Measurements from ENCODE around the gene GNAL. TPM values are rescaled to one million over a fixed set of nuclear protein-coding genes. Genes with fewer than 3 reads are reported as not detected.
A peak's percentile ranks its signal among the peaks of the same experiment; 100 is the strongest.

Gene GNAL
- total and polyA plus RNA-seq, 3 donors from 2014 or later = 11.6 to 12.8 (median 12.1) TPM

DNA sequence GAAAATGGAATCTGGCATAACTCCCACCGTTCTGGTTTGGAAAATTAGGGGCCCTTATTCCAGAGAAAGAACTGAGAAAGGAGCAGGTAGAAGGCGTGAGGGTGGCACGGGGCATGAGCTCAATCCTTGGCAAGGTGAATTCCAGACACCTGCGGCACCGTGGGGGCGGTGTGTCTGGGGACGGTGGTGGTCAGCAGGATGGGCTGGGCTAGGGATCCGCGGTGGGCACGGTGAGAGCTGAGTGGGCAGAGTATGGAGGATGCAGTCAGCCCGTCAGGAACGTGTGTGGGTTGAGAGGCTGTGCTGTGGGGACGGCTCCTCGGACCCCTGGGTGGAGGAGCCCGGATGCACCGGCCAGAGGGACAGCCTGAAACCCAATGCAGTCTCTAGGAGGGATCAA is 61.1 kb downstream of the GNAL start:
- Histone ChIP-seq H3K36me3 (ENCODE audit: low read depth, missing control alignments) (no peaks in the 10 kb centered on the region), H3K9me3 (no peaks in the 10 kb centered on the region), H3K27me3 (no peaks in the 10 kb centered on the region), H3K4me1 (peaks cover 5% of the 10 kb centered on the region), H3K4me3 (no peak overlapping the region), H3K27ac (no peak overlapping the region)
- 72 to 77% methylated on average over 16 of the region's 16 CpGs for WGBS, 2 donors
- intact Hi-C loops (cut with DNase I; ENCODE audit: low total_unique reads) = no loop called here
- no peak for DNase-seq
- TF ChIP-seq, protein P1, sequence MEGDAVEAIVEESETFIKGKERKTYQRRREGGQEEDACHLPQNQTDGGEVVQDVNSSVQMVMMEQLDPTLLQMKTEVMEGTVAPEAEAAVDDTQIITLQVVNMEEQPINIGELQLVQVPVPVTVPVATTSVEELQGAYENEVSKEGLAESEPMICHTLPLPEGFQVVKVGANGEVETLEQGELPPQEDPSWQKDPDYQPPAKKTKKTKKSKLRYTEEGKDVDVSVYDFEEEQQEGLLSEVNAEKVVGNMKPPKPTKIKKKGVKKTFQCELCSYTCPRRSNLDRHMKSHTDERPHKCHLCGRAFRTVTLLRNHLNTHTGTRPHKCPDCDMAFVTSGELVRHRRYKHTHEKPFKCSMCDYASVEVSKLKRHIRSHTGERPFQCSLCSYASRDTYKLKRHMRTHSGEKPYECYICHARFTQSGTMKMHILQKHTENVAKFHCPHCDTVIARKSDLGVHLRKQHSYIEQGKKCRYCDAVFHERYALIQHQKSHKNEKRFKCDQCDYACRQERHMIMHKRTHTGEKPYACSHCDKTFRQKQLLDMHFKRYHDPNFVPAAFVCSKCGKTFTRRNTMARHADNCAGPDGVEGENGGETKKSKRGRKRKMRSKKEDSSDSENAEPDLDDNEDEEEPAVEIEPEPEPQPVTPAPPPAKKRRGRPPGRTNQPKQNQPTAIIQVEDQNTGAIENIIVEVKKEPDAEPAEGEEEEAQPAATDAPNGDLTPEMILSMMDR (IDR thresholded peaks at IDR 0.05) = no peak
- TF ChIP-seq POLR2A (IDR thresholded peaks at IDR 0.05) = no peak

DNA sequence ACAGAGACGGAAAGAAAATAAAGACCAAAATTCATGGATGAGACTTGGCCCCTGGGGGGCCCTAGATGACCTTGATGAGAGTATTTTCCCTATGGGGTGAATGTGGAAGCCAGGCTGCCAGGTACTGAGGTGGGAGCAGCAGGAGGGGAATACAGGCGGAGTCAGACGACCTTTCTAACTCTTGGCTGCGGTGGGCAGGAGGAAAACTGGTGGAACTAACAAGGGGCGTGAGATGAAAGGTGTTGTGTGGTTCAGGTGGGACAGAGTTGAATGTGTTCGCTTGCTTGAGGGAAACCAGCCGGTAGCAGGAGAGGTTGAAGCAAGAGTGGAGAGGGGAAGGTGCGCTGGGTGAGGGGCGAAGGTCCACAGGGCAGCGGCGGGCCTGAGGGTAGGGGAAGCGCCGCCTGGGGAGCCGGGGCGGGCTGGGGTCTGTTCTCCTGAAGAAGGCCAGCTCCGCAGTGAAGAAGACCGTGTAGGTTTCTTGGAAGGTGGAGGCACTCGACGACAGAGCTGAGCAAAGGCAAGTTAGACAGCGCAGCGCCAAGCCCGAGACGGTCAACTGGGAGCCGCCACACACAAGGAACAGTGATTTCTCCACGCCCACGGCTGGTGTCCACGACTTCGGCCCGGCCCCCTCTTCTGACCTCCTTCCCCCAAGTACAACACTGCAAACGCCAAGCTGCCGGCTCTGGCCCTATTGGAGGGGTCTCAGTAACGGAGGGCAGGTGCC is 61.7 kb downstream of the GNAL start:
- no peaks in the 10 kb centered on the region for H3K36me3 ChIP-seq (ENCODE audit: low read depth, missing control alignments)
- H3K9me3 ChIP-seq = no peaks in the 10 kb centered on the region
- WGBS, 2 donors = 55 to 65% methylated on average over 32 of the region's 32 CpGs
- TF ChIP-seq, protein P1 (IDR thresholded peaks at IDR 0.05) = no peak
- TF ChIP-seq POLR2A (IDR thresholded peaks at IDR 0.05) = no peak
- H3K4me3 ChIP-seq = peak overlapping the region in 1 of 2 donors; percentile 40
- H3K27ac ChIP-seq = no peak overlapping the region
- intact Hi-C loops (cut with DNase I; ENCODE audit: low total_unique reads) = no loop called here
- no peak for DNase-seq
- peaks cover 5% of the 10 kb centered on the region for H3K4me1 ChIP-seq
- no peaks in the 10 kb centered on the region for H3K27me3 ChIP-seq

DNA sequence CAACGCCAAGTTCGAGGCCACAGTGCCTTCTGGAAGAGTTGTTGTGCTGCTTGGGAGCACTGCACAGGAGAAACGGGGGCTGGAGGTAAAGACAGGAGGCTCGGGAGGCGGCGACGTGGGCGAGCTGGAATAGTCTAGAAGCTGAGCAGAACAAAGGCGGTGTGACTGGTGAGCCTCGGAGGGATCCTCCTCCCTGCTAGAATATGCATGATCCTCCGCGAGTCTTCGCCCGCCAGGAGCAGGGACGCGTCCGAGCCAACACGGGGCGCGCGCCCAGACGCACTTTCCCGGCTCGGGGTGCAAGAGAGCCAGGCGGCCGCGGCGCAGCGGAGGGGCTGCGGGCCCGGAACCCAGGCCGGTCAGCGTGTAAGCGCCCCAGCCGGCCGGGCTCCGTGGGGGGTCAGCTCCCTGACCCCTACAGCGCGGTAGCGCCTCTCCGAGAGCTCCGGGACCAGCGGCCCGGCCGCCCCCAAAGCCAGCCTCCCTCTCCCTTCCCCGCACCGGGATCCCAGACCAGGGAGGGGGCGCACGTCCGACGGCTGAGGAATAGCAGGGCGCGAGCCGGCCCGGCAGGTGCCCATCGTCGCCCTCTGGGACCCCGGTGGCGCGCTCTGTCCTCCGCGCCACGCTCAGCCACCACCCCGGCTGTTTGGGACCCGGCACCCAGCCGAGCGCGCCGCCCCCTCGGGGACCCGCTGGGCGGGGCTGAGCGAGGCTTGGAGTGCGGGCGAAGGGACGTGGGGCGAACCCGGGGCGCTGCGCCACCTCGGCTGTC is 62.5 kb downstream of the GNAL start:
- Histone ChIP-seq H3K36me3 (ENCODE audit: low read depth, missing control alignments) (no peaks in the 10 kb centered on the region), H3K27me3 (no peaks in the 10 kb centered on the region), H3K4me3 (peak overlapping the region; percentile 40 to 42), H3K27ac (no peak overlapping the region), H3K9me3 (no peaks in the 10 kb centered on the region), H3K4me1 (peaks cover 5% of the 10 kb centered on the region)
- TF ChIP-seq, protein P1 (IDR thresholded peaks at IDR 0.05) = no peak
- no peak for TF ChIP-seq POLR2A (IDR thresholded peaks at IDR 0.05)
- WGBS, 2 donors = 2 to 3% methylated on average over 24 to 78 of the region's 81 CpGs
- DNase-seq = peak; percentile 43
- intact Hi-C loops (cut with DNase I; ENCODE audit: low total_unique reads) = no loop called here

DNA sequence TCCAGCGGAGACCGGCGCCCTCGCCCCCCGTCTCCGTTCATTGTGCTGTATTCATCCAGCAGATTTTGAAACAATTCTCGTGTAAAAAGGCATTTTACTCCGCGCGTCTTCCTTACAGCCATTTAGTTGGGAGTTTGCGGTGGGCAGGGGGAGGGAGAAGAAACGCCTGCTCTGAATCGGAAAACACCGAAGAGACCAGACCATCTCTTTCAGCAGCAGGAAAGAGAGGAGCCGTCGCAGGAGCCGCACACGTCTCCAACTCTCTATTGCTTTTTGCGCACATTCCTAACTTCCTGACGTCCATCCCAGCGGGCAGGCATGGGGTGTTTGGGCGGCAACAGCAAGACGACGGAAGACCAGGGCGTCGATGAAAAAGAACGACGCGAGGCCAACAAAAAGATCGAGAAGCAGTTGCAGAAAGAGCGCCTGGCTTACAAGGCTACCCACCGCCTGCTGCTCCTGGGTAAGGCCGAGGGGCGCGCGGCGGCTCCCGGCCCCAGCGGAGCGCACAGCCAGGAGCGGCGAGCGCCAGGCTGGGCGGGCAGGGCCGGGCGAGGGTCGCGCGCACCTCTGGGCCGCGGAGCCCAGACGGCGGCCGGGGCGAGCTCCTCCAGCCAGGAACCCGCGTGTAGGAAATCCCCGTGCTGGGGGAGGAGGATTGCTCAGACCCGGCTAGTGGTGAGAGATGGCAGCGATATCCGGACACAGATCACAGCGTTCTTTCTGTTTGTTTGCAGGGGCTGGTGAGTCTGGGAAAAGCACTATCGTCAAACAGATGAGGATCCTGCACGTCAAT is 63.2 kb downstream of the GNAL start:
- DNase-seq = peak; percentile 32
- Histone ChIP-seq H3K9me3 (no peaks in the 10 kb centered on the region), H3K27me3 (no peaks in the 10 kb centered on the region), H3K4me1 (peaks cover 5% of the 10 kb centered on the region), H3K27ac (no peak overlapping the region), H3K36me3 (ENCODE audit: low read depth, missing control alignments) (no peaks in the 10 kb centered on the region), H3K4me3 (peak overlapping the region; percentile 40 to 42)
- no peak for TF ChIP-seq POLR2A (IDR thresholded peaks at IDR 0.05)
- TF ChIP-seq, protein P1 (IDR thresholded peaks at IDR 0.05) = no peak
- WGBS, 2 donors = 1% methylated on average over 57 to 62 of the region's 64 CpGs
- intact Hi-C loops (cut with DNase I; ENCODE audit: low total_unique reads) = no loop called here

All from testis (tissue), 3 donors.